ENCODE measurements around the gene FAM222A. TPM values are rescaled to one million over a fixed set of nuclear protein-coding genes. Genes with fewer than 3 reads are reported as not detected.

FAM222A gene
- total RNA-seq, 1 experiment from 2014 or later: 3.1 TPM

- no peak for DNase-seq
- H3K36me3 ChIP-seq (ENCODE audit: low read depth): no peaks in the 10 kb centered on the region
- H3K27me3 ChIP-seq (ENCODE audit: insufficient read depth, low read depth): no peaks in the 10 kb centered on the region
- no peak for TF ChIP-seq CTCF (conservative IDR thresholded peaks at IDR 0.05)
- no peak for TF ChIP-seq EZH2 (IDR thresholded peaks at IDR 0.05; ENCODE audit: low read depth)
- no peak overlapping the region for H3K4me2 ChIP-seq
- no peaks in the 10 kb centered on the region for H4K20me1 ChIP-seq (ENCODE audit: insufficient read depth)
- no peak overlapping the region for H3K27ac ChIP-seq
- no TSS peak for BruUV-seq (replicated peaks)
- no peaks in the 10 kb centered on the region for H3K79me2 ChIP-seq (ENCODE audit: low read depth)
- H3K9me3 ChIP-seq (ENCODE audit: insufficient read depth, low read depth): peaks cover 8% of the 10 kb centered on the region; the same call in 1 of the 2 replicates
- H2AFZ ChIP-seq: no peak overlapping the region
- intact Hi-C loops (cut with micrococcal nuclease; ENCODE audit: unreplicated experiment): no loop called here
- H3F3A ChIP-seq (ENCODE audit: insufficient read depth, low read depth): peaks cover 19% of the 10 kb centered on the region
- CTCF ChIA-PET: no interaction called here
- POLR2A ChIA-PET (ENCODE audit: unreplicated experiment): no interaction called here
- H3K4me3 ChIP-seq: no peak overlapping the region
- H3K9me2 ChIP-seq (ENCODE audit: insufficient read depth): no peaks in the 10 kb centered on the region
- no peaks in the 10 kb centered on the region for H3K4me1 ChIP-seq (replicated peaks; ENCODE audit: insufficient read depth)
These were observed 47.6 kb downstream of the FAM222A start for GRCh38 chr12:109760930-109761921.

- Histone ChIP-seq H3K4me1 (replicated peaks; ENCODE audit: insufficient read depth) (no peaks in the 10 kb centered on the region), H3K79me2 (ENCODE audit: low read depth) (no peaks in the 10 kb centered on the region), H2AFZ (no peak overlapping the region), H3K9me2 (ENCODE audit: insufficient read depth) (no peaks in the 10 kb centered on the region), H3K4me2 (no peak overlapping the region), H3K36me3 (ENCODE audit: low read depth) (no peaks in the 10 kb centered on the region), H3K27me3 (ENCODE audit: insufficient read depth, low read depth) (no peaks in the 10 kb centered on the region), H3K27ac (peak overlapping the region; percentile 84), H3K9me3 (ENCODE audit: insufficient read depth, low read depth) (peaks cover 8% of the 10 kb centered on the region; the same call in 1 of the 2 replicates), H4K20me1 (ENCODE audit: insufficient read depth) (no peaks in the 10 kb centered on the region), H3F3A (ENCODE audit: insufficient read depth, low read depth) (peaks cover 19% of the 10 kb centered on the region), H3K4me3 (no peak overlapping the region)
- ChIA-PET CTCF (no interaction called here), POLR2A (ENCODE audit: unreplicated experiment) (no interaction called here)
- DNase-seq: no peak
- TF ChIP-seq CTCF (conservative IDR thresholded peaks at IDR 0.05) (no peak), EZH2 (IDR thresholded peaks at IDR 0.05; ENCODE audit: low read depth) (no peak)
- intact Hi-C loops (cut with micrococcal nuclease; ENCODE audit: unreplicated experiment): no loop called here
- BruUV-seq (replicated peaks): no TSS peak
These were observed 48.5 kb downstream of the FAM222A start for GRCh38 chr12:109762071-109762672.

GRCh38 chr12:109762673-109763191, 49.1 kb downstream of the FAM222A start:
- Histone ChIP-seq H3K4me1 (replicated peaks; ENCODE audit: insufficient read depth) (no peaks in the 10 kb centered on the region), H3K4me2 (no peak overlapping the region), H2AFZ (no peak overlapping the region), H3K4me3 (no peak overlapping the region), H3K27ac (peak overlapping the region; percentile 84), H4K20me1 (ENCODE audit: insufficient read depth) (no peaks in the 10 kb centered on the region), H3F3A (ENCODE audit: insufficient read depth, low read depth) (peaks cover 19% of the 10 kb centered on the region), H3K36me3 (ENCODE audit: low read depth) (no peaks in the 10 kb centered on the region), H3K9me2 (ENCODE audit: insufficient read depth) (no peaks in the 10 kb centered on the region), H3K9me3 (ENCODE audit: insufficient read depth, low read depth) (peaks cover 8% of the 10 kb centered on the region; the same call in 1 of the 2 replicates), H3K79me2 (ENCODE audit: low read depth) (no peaks in the 10 kb centered on the region), H3K27me3 (ENCODE audit: insufficient read depth, low read depth) (no peaks in the 10 kb centered on the region)
- CTCF ChIA-PET: no interaction called here
- no peak for DNase-seq
- intact Hi-C loops (cut with micrococcal nuclease; ENCODE audit: unreplicated experiment): no loop called here
- TF ChIP-seq CTCF (conservative IDR thresholded peaks at IDR 0.05) (no peak), EZH2 (IDR thresholded peaks at IDR 0.05; ENCODE audit: low read depth) (no peak)
- POLR2A ChIA-PET (ENCODE audit: unreplicated experiment): no interaction called here
- BruUV-seq (replicated peaks): no TSS peak

Measured in PC-9 (cell line).